ENCODE measurements around the gene AFF3. TPM values are rescaled to one million over a fixed set of nuclear protein-coding genes. Genes with fewer than 3 reads are reported as not detected.

Gene AFF3
- total and polyA plus RNA-seq, 2 of the 13 experiments (the other 11 are each of a cell fraction or from before 2014, with no cell fraction given), result not detected

- no peak overlapping the region for H3K4me3 ChIP-seq (replicated peaks in 1 of 3; ENCODE audit: insufficient read depth in 1 of 3, low read depth in 2 of 3, low read length in 3 of 3)
- 2% methylated on average over 1 of the region's 1 CpG for WGBS (ENCODE audit: low lambda C conversion rate)
- no peaks in the 10 kb centered on the region for H3K9me3 ChIP-seq (ENCODE audit: low read length)
- H3K9ac ChIP-seq (ENCODE audit: insufficient read depth, low read depth, low read length), result no peak overlapping the region
- no peak overlapping the region for H2AFZ ChIP-seq (ENCODE audit: low read length)
- ATAC-seq, result no peak
- ChIA-PET POLR2A (no interaction called here), CTCF (ENCODE audit: low intra/inter-chr PET ratio, low total read pairs) (no interaction called here)
- BruUV-seq (replicated peaks), result no TSS peak
- H3K27me3 ChIP-seq (ENCODE audit: control insufficient read depth in 1 of 2, insufficient read depth in 2 of 2, low read length in 2 of 2), result no peaks in the 10 kb centered on the region; a peak in 2 of 5 replicates
- no peak overlapping the region for H3K27ac ChIP-seq (ENCODE audit: extremely low read length, insufficient read depth, low read length)
- intact Hi-C loops (cut with micrococcal nuclease; ENCODE audit: unreplicated experiment) (no loop called here), in situ Hi-C loops (cut with HindIII; ENCODE audit: extremely low pct_ligation_motif_present, low pct_unique_long_range_greater_than_20kb) (no loop called here)
- no peaks in the 10 kb centered on the region for H3K36me3 ChIP-seq (replicated peaks in 1 of 2; ENCODE audit: control insufficient read depth in 1 of 2, insufficient read depth in 2 of 2, low read length in 2 of 2)
- H4K20me1 ChIP-seq (ENCODE audit: insufficient read depth, low read length), result no peaks in the 10 kb centered on the region
- no peak overlapping the region for H3K4me2 ChIP-seq (ENCODE audit: low read depth, low read length)
- H3K4me1 ChIP-seq (ENCODE audit: insufficient read depth, low read length), result no peaks in the 10 kb centered on the region
- no peaks in the 10 kb centered on the region for H3K79me2 ChIP-seq (ENCODE audit: insufficient read depth, low read length)
- TF ChIP-seq KDM1A (CRISPR knock-in tag; IDR thresholded peaks at IDR 0.05), result no peak
- TF ChIP-seq ZNF652 (CRISPR knock-in tag; IDR thresholded peaks at IDR 0.05; ENCODE audit: borderline replicate concordance, low read depth), result no peak
- TF ChIP-seq, protein P1, sequence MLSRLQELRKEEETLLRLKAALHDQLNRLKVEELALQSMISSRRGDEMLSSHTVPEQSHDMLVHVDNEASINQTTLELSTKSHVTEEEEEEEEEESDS (CRISPR knock-in tag; IDR thresholded peaks at IDR 0.05; ENCODE audit: borderline replicate concordance), result no peak
- TF ChIP-seq RBAK (CRISPR knock-in tag; IDR thresholded peaks at IDR 0.05), result no peak
- TF ChIP-seq, protein P2, sequence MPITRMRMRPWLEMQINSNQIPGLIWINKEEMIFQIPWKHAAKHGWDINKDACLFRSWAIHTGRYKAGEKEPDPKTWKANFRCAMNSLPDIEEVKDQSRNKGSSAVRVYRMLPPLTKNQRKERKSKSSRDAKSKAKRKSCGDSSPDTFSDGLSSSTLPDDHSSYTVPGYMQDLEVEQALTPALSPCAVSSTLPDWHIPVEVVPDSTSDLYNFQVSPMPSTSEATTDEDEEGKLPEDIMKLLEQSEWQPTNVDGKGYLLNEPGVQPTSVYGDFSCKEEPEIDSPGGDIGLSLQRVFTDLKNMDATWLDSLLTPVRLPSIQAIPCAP (CRISPR knock-in tag; IDR thresholded peaks at IDR 0.05; ENCODE audit: low read depth), result no peak
- TF ChIP-seq LCORL (IDR thresholded peaks at IDR 0.05), result 0 out of 2 replicates have a peak, but pooled peaks have one; percentile 40
- no peak for TF ChIP-seq LCORL (CRISPR knock-in tag; IDR thresholded peaks at IDR 0.05)
- no peak for TF ChIP-seq ZFP41 (CRISPR knock-in tag; IDR thresholded peaks at IDR 0.05; ENCODE audit: borderline replicate concordance)
- no peak for TF ChIP-seq ZSCAN29 (CRISPR knock-in tag; conservative IDR thresholded peaks at IDR 0.05)
- no peak for TF ChIP-seq ZNF776 (CRISPR knock-in tag; IDR thresholded peaks at IDR 0.05)
- 0 out of 2 replicates have a peak, but pooled peaks have one; percentile 11 for TF ChIP-seq NR2F6 (IDR thresholded peaks at IDR 0.05)
- TF ChIP-seq NR2F6 (CRISPR knock-in tag; IDR thresholded peaks at IDR 0.05), result no peak
- TF ChIP-seq NCOA2 (CRISPR knock-in tag; IDR thresholded peaks at IDR 0.05), result no peak
- DNase-seq (ENCODE audit: low spot score), result no peak
- FAIRE-seq, result no peak
Observed at GRCh38 chr2:99939135-99939534, 203.3 kb downstream of the AFF3 start.

All from HepG2 (cell line).